Naive B cell (primary cell): ENCODE results near the gene ATP7A. TPM values are rescaled to one million over a fixed set of nuclear protein-coding genes. Genes with fewer than 3 reads are reported as not detected.

Experiments used
- ATAC-seq, 2 donors: fragments of 150-1000 bp; cut with Tn5 transposase; 2 replicates each; pipeline ENCODE4 v1.10.0; 2021; ENCODE audit warnings: low read depth in 2 of 2, mild to moderate bottlenecking in 2 of 2, moderate library complexity in 2 of 2
- DNase-seq: peaks from one replicate; pipeline ENCODE4 v3.0.0; 2022
- H3K27ac Mint-ChIP-seq, 6 donors: one replicate each; pipeline ENCODE4 v1.8.0; 2020 to 2022; ENCODE audit warnings: mild to moderate bottlenecking in 6 of 6, mixed read lengths in 6 of 6, moderate library complexity in 5 of 6, inconsistent platforms in 2 of 6
- H3K27me3 Mint-ChIP-seq, 3 donors: one replicate each; pipeline ENCODE4 v1.8.0; 2021 to 2022; ENCODE audit warnings: mixed read lengths in 3 of 3, mild to moderate bottlenecking in 1 of 3
- H3K36me3 Mint-ChIP-seq, 2 donors: one replicate each; pipeline ENCODE4 v1.8.0; 2020 to 2022; ENCODE audit warnings: mixed read lengths in 2 of 2, inconsistent platforms in 1 of 2, mild to moderate bottlenecking in 1 of 2
- H3K4me1 Mint-ChIP-seq, 3 donors: one replicate each; pipeline ENCODE4 v1.8.0; 2020 to 2022; ENCODE audit warnings: mixed read lengths in 3 of 3, inconsistent platforms in 1 of 3, mild to moderate bottlenecking in 1 of 3, moderate library complexity in 1 of 3
- H3K4me3 Mint-ChIP-seq, 8 donors: one replicate each; pipeline ENCODE4 v1.8.0; 2020 to 2022; ENCODE audit warnings: mild to moderate bottlenecking in 8 of 8, mixed read lengths in 8 of 8, moderate library complexity in 8 of 8, inconsistent platforms in 2 of 8
- H3K9me3 Mint-ChIP-seq, 7 donors: one replicate each; pipeline ENCODE4 v1.8.0; 2020 to 2022; ENCODE audit warnings: mixed read lengths in 7 of 7, mild to moderate bottlenecking in 5 of 7, inconsistent platforms in 2 of 7, moderate library complexity in 1 of 7
- polyA plus RNA-seq, 6 donors: library from polyadenylated mRNA; unstranded; fragments of 300-500 nt; fragmentation: Illumina TruSeq; gene quantifications; one replicate each; pipeline ENCODE4 v1.2.3, GENCODE V29; 2021; ENCODE audit warnings: low read depth in 6 of 6

The ATP7A gene
- polyA plus RNA-seq, 6 donors from 2014 or later = 5.4 to 6.5 (median 6.3) TPM; not detected in 1

DNA sequence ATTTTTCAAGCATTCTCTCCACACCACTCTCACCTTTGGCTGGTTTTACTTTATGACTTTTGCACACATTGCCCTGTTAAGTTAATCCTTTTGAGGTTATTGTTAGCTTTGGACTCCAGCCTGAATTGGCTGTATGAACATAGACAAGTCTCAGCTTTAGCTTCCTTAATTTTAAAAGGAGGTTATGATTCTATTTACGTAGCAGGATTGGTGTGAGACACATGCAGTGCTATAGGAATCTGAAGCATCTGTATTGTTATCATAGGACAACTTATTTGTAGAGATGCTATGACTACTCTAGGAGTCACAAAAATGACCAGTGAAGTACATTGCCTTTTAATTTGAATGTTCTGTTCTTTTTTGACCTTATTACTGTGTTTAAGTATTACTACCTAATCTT is 43.2 kb downstream of the ATP7A start:
- peaks cover 5 to 12% (median 10%) of the 10 kb centered on the region in 3 donors for H3K4me1 Mint-ChIP-seq
- no peak overlapping the region for H3K4me3 Mint-ChIP-seq
- no peak overlapping the region for H3K27ac Mint-ChIP-seq
- DNase-seq (no peak), ATAC-seq (no peak)
- H3K36me3 Mint-ChIP-seq = peaks cover 0 to 5% of the 10 kb centered on the region in 2 donors
- peaks cover 0 to 8% (median 0%) of the 10 kb centered on the region in 7 donors for H3K9me3 Mint-ChIP-seq
- no peaks in the 10 kb centered on the region for H3K27me3 Mint-ChIP-seq

DNA sequence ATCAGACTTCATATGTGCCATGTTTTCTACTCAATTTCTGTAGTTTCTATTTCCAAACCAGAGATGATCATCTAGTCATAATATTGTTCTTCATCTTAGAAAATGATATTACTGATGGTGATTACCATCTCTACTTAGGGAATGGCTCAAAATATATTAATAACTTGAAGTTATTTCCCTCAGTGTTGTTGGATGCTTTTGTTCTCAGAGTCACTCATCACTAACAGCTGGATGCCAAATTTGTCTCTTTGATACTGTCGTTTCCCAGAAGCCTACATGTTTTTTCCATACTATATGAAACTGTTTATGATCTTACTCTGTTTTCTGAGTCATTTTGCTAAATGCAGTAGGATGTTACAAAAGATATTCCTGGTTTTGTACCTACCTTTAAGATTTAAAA is 50.1 kb downstream of the ATP7A start:
- H3K4me3 Mint-ChIP-seq = no peak overlapping the region
- ATAC-seq = no peak
- peak overlapping the region in 1 of 6 donors; percentile 81 for H3K27ac Mint-ChIP-seq
- peaks cover 8 to 24% (median 24%) of the 10 kb centered on the region in 3 donors for H3K4me1 Mint-ChIP-seq
- no peaks in the 10 kb centered on the region for H3K27me3 Mint-ChIP-seq
- H3K36me3 Mint-ChIP-seq = peaks cover 5 to 8% of the 10 kb centered on the region in 2 donors
- no peak for DNase-seq
- peaks cover 0 to 9% (median 3%) of the 10 kb centered on the region in 7 donors for H3K9me3 Mint-ChIP-seq

DNA sequence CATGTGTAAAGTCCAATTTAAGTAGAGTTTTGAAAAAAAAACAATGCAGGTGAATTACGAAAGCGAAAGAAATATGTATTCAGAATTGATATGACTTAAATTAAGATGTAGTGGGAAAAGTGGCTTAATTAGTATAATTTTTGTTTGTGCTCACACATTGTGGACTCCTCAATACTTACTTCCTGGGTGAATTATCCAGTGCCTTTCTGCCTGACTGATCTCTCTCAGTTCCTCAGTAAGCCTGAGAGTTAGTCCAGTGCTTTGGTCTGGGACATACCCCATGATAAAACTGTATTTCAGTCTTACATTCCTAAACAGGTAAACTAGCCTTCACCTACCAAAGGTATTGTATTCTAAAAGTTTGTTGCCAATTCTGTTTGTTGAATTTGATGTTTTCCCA is 50.6 kb downstream of the ATP7A start:
- H3K4me1 Mint-ChIP-seq = peaks cover 8 to 22% (median 21%) of the 10 kb centered on the region in 3 donors
- no peaks in the 10 kb centered on the region for H3K27me3 Mint-ChIP-seq
- no peak overlapping the region for H3K4me3 Mint-ChIP-seq
- H3K9me3 Mint-ChIP-seq = peaks cover 0 to 14% (median 3%) of the 10 kb centered on the region in 7 donors
- peaks cover 5 to 8% of the 10 kb centered on the region in 2 donors for H3K36me3 Mint-ChIP-seq
- H3K27ac Mint-ChIP-seq = peak overlapping the region in 1 of 6 donors; percentile 81
- ATAC-seq (no peak), DNase-seq (no peak)

DNA sequence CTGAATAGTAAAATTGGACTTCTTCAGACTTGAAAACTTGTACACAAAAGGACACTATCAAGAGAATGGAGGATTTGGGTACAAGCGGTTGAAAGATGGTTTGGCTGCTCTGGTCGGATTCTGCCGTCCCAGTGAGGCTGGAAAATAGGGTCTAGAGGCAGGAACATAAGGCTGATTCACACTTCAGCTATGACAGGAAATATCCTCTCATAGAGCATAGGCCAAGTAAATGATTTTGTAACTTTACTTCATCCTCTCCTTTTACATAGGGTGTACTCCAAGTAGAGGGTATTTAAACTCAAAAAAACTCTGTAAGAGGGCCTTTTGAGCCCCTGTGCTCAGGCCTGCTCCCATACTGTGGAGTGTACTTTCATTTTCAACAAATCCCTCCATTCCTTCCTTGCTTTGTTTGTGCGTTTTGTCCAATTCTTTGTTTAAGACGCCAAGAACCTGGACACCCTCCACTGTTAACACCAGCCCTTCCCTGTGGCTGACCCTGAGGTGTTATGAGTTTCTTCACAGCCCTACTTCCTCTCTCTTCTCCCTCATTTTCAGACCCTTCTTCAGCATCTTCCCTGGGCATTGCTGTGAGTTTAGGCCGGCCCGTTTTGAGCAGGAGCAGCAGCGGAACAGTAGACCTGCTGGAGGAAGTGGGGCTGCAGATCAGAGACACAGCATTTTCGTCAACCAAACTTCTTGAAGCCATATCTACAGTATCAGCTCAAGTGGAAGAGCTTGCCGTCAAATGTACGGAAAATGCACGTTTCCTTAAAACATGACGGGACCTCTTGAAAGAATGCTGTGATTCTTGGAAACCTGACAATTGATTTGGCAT is 51.8 kb downstream of the ATP7A start:
- Mint-ChIP-seq H3K4me3 (peak overlapping the region in 6 of 8 donors; percentile 16 to 78 (median 48)), H3K9me3 (peaks cover 0 to 10% (median 3%) of the 10 kb centered on the region in 7 donors), H3K4me1 (peaks cover 8 to 21% (median 16%) of the 10 kb centered on the region in 3 donors), H3K27me3 (no peaks in the 10 kb centered on the region), H3K27ac (peak overlapping the region in 4 of 6 donors; percentile 16 to 89 (median 81)), H3K36me3 (peaks cover 5 to 8% of the 10 kb centered on the region in 2 donors)
- ATAC-seq (no peak), DNase-seq (no peak)

DNA sequence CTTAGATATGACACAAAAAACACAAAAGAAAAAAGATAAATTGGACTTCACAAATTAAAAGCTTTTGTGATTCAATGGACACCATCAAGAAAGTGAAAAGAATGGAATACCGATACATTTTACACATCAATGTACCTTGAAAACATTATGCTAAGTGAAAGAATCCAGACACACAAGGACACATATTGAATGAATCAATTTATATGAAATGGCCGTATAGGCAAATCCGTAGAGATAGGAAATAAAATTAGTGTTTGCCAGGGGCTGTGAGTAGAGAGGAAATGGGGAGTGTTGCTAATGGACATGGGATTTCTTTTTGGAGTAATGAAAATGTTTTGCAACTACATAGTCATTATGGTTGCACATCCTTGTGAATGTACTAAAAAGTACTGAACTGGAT is 55.9 kb downstream of the ATP7A start:
- ATAC-seq = no peak
- peaks cover 0 to 6% (median 0%) of the 10 kb centered on the region in 7 donors for H3K9me3 Mint-ChIP-seq

DNA sequence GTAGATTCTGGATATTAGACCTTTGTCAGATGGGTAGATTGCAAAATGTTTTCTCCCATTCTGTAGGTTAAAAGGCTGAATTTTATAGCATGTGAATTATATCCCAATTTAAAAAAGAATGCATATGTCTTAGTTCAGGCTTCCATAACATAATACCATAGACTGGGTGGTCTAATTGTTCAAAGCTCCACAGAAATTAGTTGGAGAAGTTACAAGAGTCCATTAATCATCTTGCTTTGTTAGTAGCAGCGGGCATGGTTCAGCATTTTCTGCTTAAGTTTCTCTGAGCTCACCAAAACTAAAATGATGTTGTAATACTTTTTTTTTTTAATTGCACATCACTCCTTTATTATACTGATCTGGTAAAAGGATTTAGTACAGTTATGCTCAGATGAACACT is 57.1 kb downstream of the ATP7A start:
- Mint-ChIP-seq H3K36me3 (peaks cover 0 to 4% of the 10 kb centered on the region in 2 donors), H3K4me3 (no peak overlapping the region), H3K4me1 (peaks cover under 1 to 2% (median 2%) of the 10 kb centered on the region in 3 donors), H3K27me3 (no peaks in the 10 kb centered on the region), H3K27ac (no peak overlapping the region), H3K9me3 (peaks cover 0 to 6% (median 0%) of the 10 kb centered on the region in 7 donors)
- ATAC-seq (no peak), DNase-seq (no peak)

More for the DNA sequence above, 55.9 kb downstream of the ATP7A start:
- Mint-ChIP-seq H3K27me3 (no peaks in the 10 kb centered on the region), H3K27ac (no peak overlapping the region), H3K4me1 (peaks cover 3 to 13% (median 12%) of the 10 kb centered on the region in 3 donors), H3K4me3 (no peak overlapping the region), H3K36me3 (peaks cover 0 to 8% of the 10 kb centered on the region in 2 donors)
- no peak for DNase-seq

DNA sequence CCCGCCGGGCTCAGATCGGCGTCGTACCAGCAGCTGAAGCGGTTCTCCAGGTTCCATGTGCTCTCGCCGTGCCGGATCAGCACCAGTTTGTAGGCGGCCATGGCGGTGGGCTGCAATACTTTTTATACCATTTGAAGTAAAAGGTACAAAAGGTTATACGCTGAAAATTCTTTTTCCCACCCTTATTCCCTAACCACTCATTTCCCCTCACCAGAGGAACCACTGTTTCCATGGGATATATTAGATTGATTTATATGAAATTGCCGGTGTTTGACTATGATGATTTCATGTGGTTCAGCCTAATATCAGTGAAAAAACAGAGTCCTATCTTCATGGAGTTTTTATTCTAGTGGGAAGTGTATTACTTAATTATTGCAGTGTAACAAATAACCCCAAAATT is 59.0 kb downstream of the ATP7A start, which contains the start of gene PGAM4:
TSS of gene PGAM4 (minus strand) at position 101 of the 400 bp plus-strand sequence. CDS start at position 101, 0 bp downstream.
- Mint-ChIP-seq H3K36me3 (peaks cover 0 to 4% of the 10 kb centered on the region in 2 donors), H3K9me3 (peaks cover 0 to 6% (median 0%) of the 10 kb centered on the region in 7 donors), H3K27me3 (no peaks in the 10 kb centered on the region), H3K27ac (peak within 1 kb of the TSS in 1 of 6 donors; percentile 50), H3K4me1 (no peaks in the 10 kb centered on the region), H3K4me3 (no peak within 1 kb of the TSS)
- ATAC-seq = no peak
- no peak for DNase-seq

DNA sequence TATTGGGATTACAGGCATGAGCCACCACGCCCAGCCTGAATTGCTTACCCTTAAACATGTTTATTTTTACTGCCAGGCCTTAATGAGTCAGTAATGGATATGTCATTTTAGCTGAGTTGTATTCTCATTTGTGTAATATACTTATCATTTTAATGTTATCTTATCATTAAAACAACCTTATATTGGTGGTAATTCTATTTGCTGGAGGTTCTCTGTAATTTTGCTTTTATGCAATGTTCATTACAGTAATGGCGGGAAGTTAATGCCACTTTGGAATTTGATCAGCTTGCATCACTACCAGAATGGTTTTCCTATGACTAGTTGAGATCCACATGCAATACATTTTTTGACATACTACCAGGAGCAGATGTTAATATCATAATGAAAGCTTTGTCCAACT is 65.3 kb downstream of the ATP7A start:
- DNase-seq (no peak), ATAC-seq (no peak)
- H3K4me3 Mint-ChIP-seq = no peak overlapping the region
- H3K9me3 Mint-ChIP-seq = no peaks in the 10 kb centered on the region
- H3K27me3 Mint-ChIP-seq = no peaks in the 10 kb centered on the region
- no peaks in the 10 kb centered on the region for H3K4me1 Mint-ChIP-seq
- no peak overlapping the region for H3K27ac Mint-ChIP-seq
- H3K36me3 Mint-ChIP-seq = peaks cover 0 to 4% of the 10 kb centered on the region in 2 donors

DNA sequence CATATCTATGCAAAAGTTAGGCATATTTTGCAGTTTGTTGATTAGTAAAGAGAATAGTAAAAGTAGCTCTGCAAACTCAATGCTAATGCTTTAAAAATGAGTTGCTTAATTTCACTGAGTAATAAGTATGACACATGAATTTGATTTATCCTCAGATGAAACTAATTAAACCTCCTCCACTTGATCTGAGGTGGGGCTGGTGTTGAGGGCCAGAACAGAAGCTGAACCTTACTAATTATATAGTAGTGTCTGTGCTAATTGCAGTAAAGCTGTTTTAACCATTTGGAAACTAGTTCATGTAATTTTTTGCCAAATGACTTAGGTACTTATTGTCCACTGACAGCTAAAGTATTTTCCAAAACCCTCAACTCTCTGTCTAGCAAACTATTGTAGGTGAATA is 66.6 kb downstream of the ATP7A start:
- Mint-ChIP-seq H3K27me3 (no peaks in the 10 kb centered on the region), H3K27ac (no peak overlapping the region), H3K36me3 (peaks cover 0 to 4% of the 10 kb centered on the region in 2 donors), H3K4me1 (no peaks in the 10 kb centered on the region), H3K4me3 (no peak overlapping the region), H3K9me3 (no peaks in the 10 kb centered on the region)
- ATAC-seq = no peak
- DNase-seq = no peak

DNA sequence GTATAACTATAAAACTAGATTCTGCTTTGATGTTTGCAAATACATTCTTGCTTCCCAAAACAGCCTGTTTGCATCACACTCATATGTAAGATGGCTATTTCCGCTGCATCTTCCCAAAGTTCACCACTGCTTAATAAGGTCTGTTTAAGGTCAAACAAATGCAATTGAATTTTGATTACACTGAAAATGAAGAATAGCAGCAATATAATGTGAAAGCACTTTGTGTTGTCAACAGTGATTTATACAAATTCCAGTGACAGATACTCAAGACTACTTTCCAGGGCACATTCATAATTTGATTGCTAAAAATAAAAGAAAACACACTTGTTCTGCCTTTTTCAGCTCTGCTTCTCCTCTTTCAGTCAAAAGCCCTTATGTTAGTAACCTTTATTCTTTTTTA is 67.0 kb downstream of the ATP7A start:
- Mint-ChIP-seq H3K36me3 (peaks cover 0 to 4% of the 10 kb centered on the region in 2 donors), H3K27me3 (no peaks in the 10 kb centered on the region), H3K27ac (no peak overlapping the region), H3K9me3 (no peaks in the 10 kb centered on the region), H3K4me1 (no peaks in the 10 kb centered on the region), H3K4me3 (no peak overlapping the region)
- ATAC-seq (no peak), DNase-seq (no peak)

DNA sequence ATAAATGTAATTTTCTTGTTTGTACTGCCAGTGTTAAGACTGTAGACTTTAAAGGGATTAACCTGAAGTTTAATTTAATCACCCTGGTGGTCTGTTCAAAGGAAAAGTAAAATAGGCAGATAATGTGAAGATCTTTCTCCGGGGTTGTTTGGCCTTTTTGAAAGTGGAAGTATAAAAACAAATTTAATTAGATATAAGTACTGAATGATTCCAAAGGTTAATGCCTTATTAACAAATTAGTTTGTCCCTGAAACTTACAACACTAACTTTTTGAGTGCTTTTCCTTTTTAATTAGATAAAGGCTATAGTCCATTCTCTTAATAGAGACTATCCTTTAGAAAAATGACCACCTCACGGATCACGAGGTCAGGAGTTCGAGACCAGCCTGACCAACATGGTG is 69.4 kb downstream of the ATP7A start:
- H3K4me1 Mint-ChIP-seq = peaks cover 0 to 7% (median 0%) of the 10 kb centered on the region in 3 donors
- no peak for ATAC-seq
- no peak for DNase-seq
- no peak overlapping the region for H3K4me3 Mint-ChIP-seq
- H3K27me3 Mint-ChIP-seq = no peaks in the 10 kb centered on the region
- H3K9me3 Mint-ChIP-seq = peaks cover 0 to 3% (median 0%) of the 10 kb centered on the region in 7 donors
- H3K27ac Mint-ChIP-seq = no peak overlapping the region
- H3K36me3 Mint-ChIP-seq = no peaks in the 10 kb centered on the region

DNA sequence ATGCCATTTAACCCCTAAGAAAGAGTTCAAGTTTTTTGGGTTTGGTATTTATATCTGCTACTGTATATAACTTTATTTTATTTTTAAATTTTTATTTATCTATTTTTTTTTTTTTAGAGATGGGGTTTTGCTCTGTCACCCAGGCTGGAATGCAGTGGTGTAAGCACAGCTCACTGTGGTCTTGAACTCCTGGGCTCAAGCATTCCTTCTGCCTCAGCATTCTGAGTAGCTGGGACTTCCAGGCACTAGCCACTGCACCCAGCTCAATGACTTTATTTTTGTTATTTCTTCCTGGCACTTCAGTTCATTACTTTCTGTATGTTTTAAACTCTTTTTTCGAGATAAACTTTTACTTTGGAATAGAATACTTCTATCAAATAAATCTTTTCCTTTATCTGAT is 101.4 kb downstream of the ATP7A start:
- ATAC-seq (no peak), DNase-seq (no peak)
- H3K4me3 Mint-ChIP-seq = no peak overlapping the region
- H3K27ac Mint-ChIP-seq = no peak overlapping the region
- no peaks in the 10 kb centered on the region for H3K4me1 Mint-ChIP-seq
- H3K9me3 Mint-ChIP-seq = peaks cover 0 to 5% (median 0%) of the 10 kb centered on the region in 7 donors
- H3K36me3 Mint-ChIP-seq = no peaks in the 10 kb centered on the region
- no peaks in the 10 kb centered on the region for H3K27me3 Mint-ChIP-seq

DNA sequence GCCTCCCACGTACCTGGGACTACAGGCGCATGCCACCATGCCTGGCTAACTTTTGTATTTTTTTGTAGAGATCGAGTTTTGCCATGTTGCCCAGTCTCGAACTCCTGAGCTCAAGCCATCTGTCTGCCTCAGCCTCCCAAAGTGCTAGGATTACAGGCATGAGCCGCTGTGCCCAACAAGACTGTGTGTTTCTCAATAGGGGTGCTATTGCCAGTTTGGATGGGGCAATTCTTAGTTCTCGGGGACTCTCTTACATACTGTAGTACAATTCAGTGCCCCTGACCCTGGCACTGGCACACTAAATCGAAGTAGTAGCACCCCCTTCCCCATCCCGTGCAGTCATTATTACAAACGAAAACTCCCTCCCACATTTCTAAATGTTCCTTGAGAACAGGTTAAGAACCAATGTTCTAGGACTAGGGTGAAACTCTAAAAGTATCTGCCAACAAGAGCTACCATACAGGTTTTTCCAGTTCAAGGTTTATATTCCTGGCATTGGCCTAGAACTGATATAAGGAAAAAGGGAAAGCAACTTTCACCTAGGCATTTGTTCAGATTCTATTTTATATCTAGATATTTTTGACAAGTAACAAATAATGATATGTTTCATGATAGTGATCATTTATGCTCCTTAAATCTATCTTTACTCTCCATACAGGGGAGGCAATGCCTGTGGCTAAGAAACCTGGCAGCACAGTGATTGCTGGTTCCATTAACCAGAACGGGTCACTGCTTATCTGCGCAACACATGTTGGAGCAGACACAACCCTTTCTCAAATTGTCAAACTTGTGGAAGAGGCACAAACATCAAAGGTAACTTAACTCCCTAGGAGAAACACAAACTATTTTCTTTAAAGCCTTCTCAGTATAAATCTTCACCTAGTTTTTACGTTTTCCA is 109.3 kb downstream of the ATP7A start:
- Mint-ChIP-seq H3K9me3 (peaks cover 0 to 2% (median 0%) of the 10 kb centered on the region in 7 donors), H3K27ac (no peak overlapping the region), H3K36me3 (no peaks in the 10 kb centered on the region), H3K4me3 (no peak overlapping the region), H3K27me3 (no peaks in the 10 kb centered on the region), H3K4me1 (peaks cover 4 to 5% (median 4%) of the 10 kb centered on the region in 3 donors)
- DNase-seq = no peak
- no peak for ATAC-seq
